HG02981 (cell line): Measurements from ENCODE around the gene TMEM9.

Source experiments
- ATAC-seq: cut with Tn5 transposase; IDR thresholded peaks from one replicate; pipeline ENCODE4 v1.9.1; 2021; ENCODE audit warnings: mild to moderate bottlenecking, moderate library complexity; ENCODE audit not compliant: unreplicated experiment

The TMEM9 gene

DNA sequence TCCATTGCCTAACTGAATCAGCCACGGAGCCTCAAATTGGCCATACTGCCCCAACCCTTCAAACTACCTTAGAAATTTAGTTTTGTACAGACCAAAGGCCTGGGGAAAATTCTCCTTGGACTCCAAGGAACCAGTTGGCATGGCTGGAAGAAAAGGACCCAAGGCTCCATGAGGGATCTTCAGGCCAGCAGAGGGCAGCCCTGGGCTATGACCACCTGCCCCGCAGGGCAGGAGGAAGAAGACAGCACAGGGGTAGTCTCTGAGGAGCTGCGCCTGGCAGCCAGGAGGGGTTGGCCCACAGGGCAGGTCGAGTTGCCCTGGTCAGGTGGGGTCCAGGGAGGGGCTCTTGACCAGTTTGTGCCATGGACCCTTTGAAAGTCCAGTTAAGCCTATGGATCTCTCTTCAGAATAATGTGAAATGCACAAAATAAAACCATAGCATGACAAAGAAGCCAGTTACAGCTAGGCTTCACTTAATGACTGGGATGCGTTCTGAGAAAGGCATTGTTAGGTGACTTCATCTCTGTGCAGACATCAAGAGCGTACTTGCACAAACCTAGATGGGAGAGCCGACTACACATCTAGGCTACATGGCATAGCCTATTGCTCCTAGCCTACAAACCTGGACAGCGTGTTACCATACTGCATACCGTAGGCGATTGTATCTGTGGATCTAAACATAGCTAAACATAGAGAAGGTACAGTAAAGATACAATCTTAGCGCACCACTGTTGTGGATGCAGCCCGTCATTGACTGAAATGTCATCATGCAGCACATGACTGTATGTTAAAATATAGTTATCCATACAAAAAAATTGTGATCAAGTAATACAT, 68.2 kb downstream of the TMEM9 start:
- ATAC-seq = no peak
